ENCODE results near the gene DGCR2. TPM values are rescaled to one million over a fixed set of nuclear protein-coding genes. Genes with fewer than 3 reads are reported as not detected.

The DGCR2 gene
- polyA plus RNA-seq, 1 donor (not counting 4 experiments of a cell fraction or from before 2014, with no cell fraction given), result 23.2 TPM

- H3K79me2 ChIP-seq (ENCODE audit: control insufficient read depth, insufficient read depth, low read length), result no peaks in the 10 kb centered on the region
- no peak overlapping the region for H3K4me2 ChIP-seq (ENCODE audit: control insufficient read depth, extremely low read depth, insufficient read depth, low read depth, low read length)
- no peak overlapping the region for H3K4me3 ChIP-seq (ENCODE audit: control insufficient read depth in 2 of 3, extremely low read depth in 1 of 3, insufficient read depth in 2 of 3, low read depth in 1 of 3, low read length in 3 of 3)
- dilution Hi-C loops (cut with MboI; ENCODE audit: extremely low pct_ligation_motif_present, low sequenced_read_pairs), result no loop called here
- no peak overlapping the region for H2AFZ ChIP-seq (ENCODE audit: control insufficient read depth, low read length)
- H3K27ac ChIP-seq (ENCODE audit: control insufficient read depth, insufficient read depth, low read length), result no peak overlapping the region
- no peak for FAIRE-seq
- no peaks in the 10 kb centered on the region for H4K20me1 ChIP-seq (ENCODE audit: control insufficient read depth, extremely low read depth, insufficient read depth, low read length)
- H3K4me1 ChIP-seq (ENCODE audit: control insufficient read depth, extremely low read depth, insufficient read depth, low read length), result peaks cover 9% of the 10 kb centered on the region
- no peak overlapping the region for H3K9ac ChIP-seq (ENCODE audit: control insufficient read depth, extremely low read depth, insufficient read depth, low read length)
- no peaks in the 10 kb centered on the region for H3K9me3 ChIP-seq (ENCODE audit: control insufficient read depth, low read depth, low read length)
- TF ChIP-seq CTCF (optimal IDR thresholded peaks at IDR 0.05 in 1 of 3, IDR thresholded peaks at IDR 0.05 in 1 of 3, conservative IDR thresholded peaks at IDR 0.05 in 1 of 3; ENCODE audit: extremely low read depth in 1 of 3, insufficient read depth in 2 of 3, low read length in 3 of 3), result no peak
- H3K36me3 ChIP-seq (ENCODE audit: control insufficient read depth in 2 of 2, extremely low read depth in 1 of 2, insufficient read depth in 2 of 2, low read length in 2 of 2), result peaks cover 35 to 37% of the 10 kb centered on the region in 2 experiments
- H3K9me1 ChIP-seq (ENCODE audit: control insufficient read depth, extremely low read depth, insufficient read depth, low read length), result peaks cover 3% of the 10 kb centered on the region
- H3K27me3 ChIP-seq (ENCODE audit: control insufficient read depth, extremely low read depth, insufficient read depth, low read length), result no peaks in the 10 kb centered on the region
- no peak for DNase-seq (ENCODE audit: low read depth, low spot score)
Observed at GRCh38 chr22:19057539-19057938, 64.7 kb downstream of the DGCR2 start.

- no peak overlapping the region for H3K27ac ChIP-seq (ENCODE audit: control insufficient read depth, insufficient read depth, low read length)
- H3K79me2 ChIP-seq (ENCODE audit: control insufficient read depth, insufficient read depth, low read length), result no peaks in the 10 kb centered on the region
- no peak overlapping the region for H2AFZ ChIP-seq (ENCODE audit: control insufficient read depth, low read length)
- no peaks in the 10 kb centered on the region for H3K27me3 ChIP-seq (ENCODE audit: control insufficient read depth, extremely low read depth, insufficient read depth, low read length)
- no peak overlapping the region for H3K9ac ChIP-seq (ENCODE audit: control insufficient read depth, extremely low read depth, insufficient read depth, low read length)
- H3K9me3 ChIP-seq (ENCODE audit: control insufficient read depth, low read depth, low read length), result no peaks in the 10 kb centered on the region
- H3K4me1 ChIP-seq (ENCODE audit: control insufficient read depth, extremely low read depth, insufficient read depth, low read length), result peaks cover 9% of the 10 kb centered on the region
- peaks cover 3% of the 10 kb centered on the region for H3K9me1 ChIP-seq (ENCODE audit: control insufficient read depth, extremely low read depth, insufficient read depth, low read length)
- dilution Hi-C loops (cut with MboI; ENCODE audit: extremely low pct_ligation_motif_present, low sequenced_read_pairs), result no loop called here
- H3K36me3 ChIP-seq (ENCODE audit: control insufficient read depth in 2 of 2, extremely low read depth in 1 of 2, insufficient read depth in 2 of 2, low read length in 2 of 2), result peaks cover 31 to 37% of the 10 kb centered on the region in 2 experiments
- FAIRE-seq, result no peak
- no peak overlapping the region for H3K4me3 ChIP-seq (ENCODE audit: control insufficient read depth in 2 of 3, extremely low read depth in 1 of 3, insufficient read depth in 2 of 3, low read depth in 1 of 3, low read length in 3 of 3)
- DNase-seq (ENCODE audit: low read depth, low spot score), result no peak
- H4K20me1 ChIP-seq (ENCODE audit: control insufficient read depth, extremely low read depth, insufficient read depth, low read length), result no peaks in the 10 kb centered on the region
- TF ChIP-seq EZH2 (IDR thresholded peaks at IDR 0.05; ENCODE audit: low read length) (no peak), CTCF (optimal IDR thresholded peaks at IDR 0.05 in 1 of 3, IDR thresholded peaks at IDR 0.05 in 1 of 3, conservative IDR thresholded peaks at IDR 0.05 in 1 of 3; ENCODE audit: extremely low read depth in 1 of 3, insufficient read depth in 2 of 3, low read length in 3 of 3) (no peak)
- H3K4me2 ChIP-seq (ENCODE audit: control insufficient read depth, extremely low read depth, insufficient read depth, low read depth, low read length), result no peak overlapping the region
Observed at GRCh38 chr22:19056951-19057401, 65.2 kb downstream of the DGCR2 start.
